Natural killer cell (primary cell): ENCODE results near the gene SPATA20. TPM values are rescaled to one million over a fixed set of nuclear protein-coding genes. Genes with fewer than 3 reads are reported as not detected.

ENCODE experiments used
- ATAC-seq, 3 donors: fragments of 150-1000 bp in 2 of 3; fragments of 200-7000 bp in 1 of 3; cut with Tn5 transposase; 1 replicate in 1 of 3; 2 replicates in 2 of 3; pipeline ENCODE4 v1.10.0; 2021; ENCODE audit warnings: mild to moderate bottlenecking in 2 of 3, moderate library complexity in 2 of 3
- DNase-seq, 2 donors: peaks; one replicate each; pipeline versions ENCODE4 v3.0.0 to v3.0.0-alpha.2; 2013 to 2021; ENCODE audit warnings: mixed read lengths in 1 of 2
- H3K27ac ChIP-seq: one replicate; pipeline ENCODE4 v1.5.1; 2013; ENCODE audit warnings: mild to moderate bottlenecking, low read length
- H3K27me3 ChIP-seq: one replicate; pipeline ENCODE4 v1.6.1; 2013; ENCODE audit warnings: low read length; ENCODE audit not compliant: control insufficient read depth, insufficient read depth
- H3K36me3 ChIP-seq: one replicate; pipeline ENCODE4 v1.6.1; 2013; ENCODE audit warnings: low read length; ENCODE audit not compliant: control insufficient read depth, insufficient read depth
- H3K4me1 ChIP-seq: one replicate; pipeline ENCODE4 v1.6.1; 2013; ENCODE audit warnings: low read length; ENCODE audit not compliant: control insufficient read depth, insufficient read depth
- H3K4me3 ChIP-seq: one replicate; pipeline ENCODE4 v1.5.1; 2013; ENCODE audit warnings: low read length
- H3K9me3 ChIP-seq: one replicate; pipeline ENCODE4 v1.6.1; 2013; ENCODE audit warnings: low read length; ENCODE audit not compliant: control insufficient read depth, insufficient read depth
- H3K27ac Mint-ChIP-seq, 2 donors: one replicate each; pipeline ENCODE4 v1.8.0; 2022; ENCODE audit warnings: mild to moderate bottlenecking in 2 of 2, mixed read lengths in 2 of 2, moderate library complexity in 1 of 2
- H3K27me3 Mint-ChIP-seq, 2 donors: one replicate each; pipeline ENCODE4 v1.8.0; 2022; ENCODE audit warnings: low read depth in 2 of 2, mixed read lengths in 2 of 2
- H3K36me3 Mint-ChIP-seq: one replicate; pipeline ENCODE4 v1.8.0; 2022; ENCODE audit warnings: mixed read lengths
- H3K4me1 Mint-ChIP-seq, 2 donors: one replicate each; pipeline ENCODE4 v1.8.0; 2022; ENCODE audit warnings: mixed read lengths in 2 of 2
- H3K4me3 Mint-ChIP-seq: one replicate; pipeline ENCODE4 v1.8.0; 2022; ENCODE audit warnings: mild to moderate bottlenecking, moderate library complexity, mixed read lengths
- H3K9me3 Mint-ChIP-seq, 2 donors: one replicate each; pipeline ENCODE4 v1.8.0; 2022; ENCODE audit warnings: mixed read lengths in 2 of 2
- CTCF ChIP-seq: fragments of 200-600 bp; IDR thresholded peaks from one replicate; pipeline ENCODE4 v1.8.0; 2022; ENCODE audit warnings: antibody characterized with exemption
- WGBS: methylation state at CpG from one replicate; pipeline ENCODE4 v1.1.7; 2013; ENCODE audit warnings: missing lambda C conversion rate; ENCODE audit not compliant: insufficient coverage; 5-methylcytosine and 5-hydroxymethylcytosine counted together
- intact Hi-C: fragments of 100-400 bp; cut with micrococcal nuclease; formaldehyde crosslinking; loops from one replicate; pipeline ENCODE4 v1.14.2; 2022
- total RNA-seq, 4 donors: library from RNA; stranded (reverse); fragments of 120-200 nt in 1 of 4; gene quantifications; one replicate each; pipeline versions ENCODE4 v1.2.3 to v1.2.4, GENCODE V29; 2013 to 2022

The SPATA20 gene
- total RNA-seq, 3 donors from 2014 or later (not counting 1 experiment from before 2014, with no cell fraction given) = 30.7 to 45.5 (median 32.5) TPM

GRCh38 chr17:50579399-50579798 is 32.4 kb downstream of the SPATA20 start:
- no peak overlapping the region for H3K4me3 ChIP-seq
- no peaks in the 10 kb centered on the region for H3K4me1 ChIP-seq
- H3K27ac ChIP-seq = no peak overlapping the region
- no peaks in the 10 kb centered on the region for H3K9me3 ChIP-seq
- DNase-seq (no peak), ATAC-seq (no peak)
- H3K27ac Mint-ChIP-seq = no peak overlapping the region
- H3K9me3 Mint-ChIP-seq = no peaks in the 10 kb centered on the region
- no peaks in the 10 kb centered on the region for H3K4me1 Mint-ChIP-seq
- H3K36me3 Mint-ChIP-seq = no peaks in the 10 kb centered on the region
- no peak for TF ChIP-seq CTCF
- no peak overlapping the region for H3K4me3 Mint-ChIP-seq
- H3K36me3 ChIP-seq = no peaks in the 10 kb centered on the region
- WGBS = 88% methylated on average over 7 of the region's 7 CpGs
- intact Hi-C loops = no loop called here
- H3K27me3 Mint-ChIP-seq = peaks cover 0 to 19% of the 10 kb centered on the region in 2 donors
- no peaks in the 10 kb centered on the region for H3K27me3 ChIP-seq

GRCh38 chr17:50580646-50581045 is 33.7 kb downstream of the SPATA20 start:
- Mint-ChIP-seq H3K27me3 (peaks cover 0 to 23% of the 10 kb centered on the region in 2 donors), H3K27ac (no peak overlapping the region), H3K9me3 (no peaks in the 10 kb centered on the region), H3K36me3 (no peaks in the 10 kb centered on the region), H3K4me3 (no peak overlapping the region), H3K4me1 (no peaks in the 10 kb centered on the region)
- 95% methylated on average over 9 of the region's 9 CpGs for whole genome bisulfite sequencing
- Histone ChIP-seq H3K9me3 (no peaks in the 10 kb centered on the region), H3K27me3 (no peaks in the 10 kb centered on the region), H3K27ac (no peak overlapping the region), H3K36me3 (no peaks in the 10 kb centered on the region), H3K4me3 (no peak overlapping the region), H3K4me1 (no peaks in the 10 kb centered on the region)
- no peak for TF ChIP-seq CTCF
- intact Hi-C loops = no loop called here
- DNase-seq (no peak), ATAC-seq (no peak)

GRCh38 chr17:50581316-50581715 is 34.3 kb downstream of the SPATA20 start:
- intact Hi-C loops = no loop called here
- Histone ChIP-seq H3K27me3 (no peaks in the 10 kb centered on the region), H3K4me3 (no peak overlapping the region), H3K9me3 (no peaks in the 10 kb centered on the region), H3K27ac (no peak overlapping the region), H3K4me1 (no peaks in the 10 kb centered on the region), H3K36me3 (no peaks in the 10 kb centered on the region)
- DNase-seq (no peak), ATAC-seq (no peak)
- H3K27me3 Mint-ChIP-seq = peaks cover 0 to 23% of the 10 kb centered on the region in 2 donors
- H3K9me3 Mint-ChIP-seq = no peaks in the 10 kb centered on the region
- WGBS = 83% methylated on average over 12 of the region's 12 CpGs
- no peak for TF ChIP-seq CTCF
- H3K36me3 Mint-ChIP-seq = no peaks in the 10 kb centered on the region
- H3K27ac Mint-ChIP-seq = no peak overlapping the region
- no peaks in the 10 kb centered on the region for H3K4me1 Mint-ChIP-seq
- H3K4me3 Mint-ChIP-seq = no peak overlapping the region

GRCh38 chr17:50582741-50583140 is 35.8 kb downstream of the SPATA20 start:
- intact Hi-C loops = no loop called here
- no peak for TF ChIP-seq CTCF

More at GRCh38 chr17:50582741-50583140, 35.8 kb downstream of the SPATA20 start:
- Histone ChIP-seq H3K27ac (no peak overlapping the region), H3K36me3 (no peaks in the 10 kb centered on the region), H3K4me1 (no peaks in the 10 kb centered on the region), H3K27me3 (no peaks in the 10 kb centered on the region), H3K9me3 (no peaks in the 10 kb centered on the region), H3K4me3 (no peak overlapping the region)
- DNase-seq (no peak), ATAC-seq (no peak)
- Mint-ChIP-seq H3K27ac (no peak overlapping the region), H3K9me3 (no peaks in the 10 kb centered on the region), H3K36me3 (no peaks in the 10 kb centered on the region), H3K4me1 (no peaks in the 10 kb centered on the region), H3K27me3 (peaks cover 0 to 20% of the 10 kb centered on the region in 2 donors), H3K4me3 (no peak overlapping the region)
- 78% methylated on average over 2 of the region's 2 CpGs for WGBS
